D721Med (cell line): ENCODE data around the gene RETREG3.
A peak's percentile ranks its signal among the peaks of the same experiment; 100 is the strongest.

Source experiments
- DNase-seq: peaks from one replicate; pipeline ENCODE4 v3.0.0; 2011; ENCODE audit warnings: low spot score; ENCODE audit not compliant: insufficient read length
- FAIRE-seq: peaks from 2 replicates; lab custom pipeline; 2011; peaks lifted over from hg19 to GRCh38; lab: Jason Lieb, UNC
- CTCF ChIP-seq: IDR thresholded peaks from 2 replicates; pipeline ENCODE4 v1.5.1; 2012; ENCODE audit warnings: mild to moderate bottlenecking, control low read depth; ENCODE audit not compliant: insufficient read depth; ENCODE audit errors: missing control alignments

Gene RETREG3

GRCh38 chr17:42577532-42578281, 31.5 kb downstream of the RETREG3 start, which contains the start of gene PSMC3IP:
PSMC3IP (minus strand) TSS chr17:42577729; CDS start chr17:42577686, 43 bp downstream.
- no peak for FAIRE-seq
- DNase-seq, result peak; percentile 96
- peak; percentile 42 for TF ChIP-seq CTCF

GRCh38 chr17:42577140-42577531, 32.0 kb downstream of the RETREG3 start:
- DNase-seq (no peak), FAIRE-seq (no peak)
- TF ChIP-seq CTCF, result no peak

- no peak for DNase-seq
- no peak for FAIRE-seq
- TF ChIP-seq CTCF, result no peak
These were observed 34.7 kb downstream of the RETREG3 start for GRCh38 chr17:42574463-42574862.

GRCh38 chr17:42573095-42573494, 36.1 kb downstream of the RETREG3 start:
- FAIRE-seq, result no peak
- no peak for DNase-seq
- TF ChIP-seq CTCF, result no peak

DNA sequence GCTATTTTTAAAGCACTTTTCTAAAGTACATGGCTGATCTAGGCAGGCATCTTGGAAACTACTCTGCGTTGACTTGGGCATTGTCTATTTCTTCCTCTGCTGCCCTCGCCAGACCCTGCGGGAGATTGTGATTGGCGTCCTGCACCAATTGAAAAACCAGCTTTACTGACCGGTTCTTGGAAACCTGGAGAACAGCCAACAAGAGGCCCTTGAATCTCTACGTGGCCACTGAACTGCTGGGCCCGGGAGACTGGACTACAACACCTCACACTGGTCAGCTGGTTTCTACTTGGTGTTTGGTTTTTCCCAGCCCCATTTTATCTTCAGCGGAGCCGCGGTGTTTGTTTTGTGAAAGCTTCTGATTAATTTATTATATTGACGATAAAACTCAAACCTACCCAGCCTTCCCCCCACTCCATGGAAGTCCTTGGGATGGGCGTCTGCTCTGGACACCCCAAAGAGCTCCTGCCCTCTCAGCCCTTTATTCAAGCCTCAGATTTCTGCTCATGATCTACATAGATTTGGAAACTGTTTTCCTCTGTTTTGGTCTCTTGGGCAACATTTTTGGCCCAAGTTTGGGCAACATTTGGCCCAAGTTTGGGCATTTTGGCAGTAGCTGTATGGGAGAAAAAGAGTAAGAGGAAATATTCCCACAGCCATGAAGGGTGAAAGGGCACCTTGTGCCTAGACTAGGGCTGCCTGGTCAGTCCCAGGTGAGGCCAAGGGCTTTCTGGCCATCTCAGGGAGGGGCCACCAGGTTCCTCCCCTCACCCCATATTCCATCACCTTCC, 37.5 kb downstream of the RETREG3 start:
- DNase-seq (no peak), FAIRE-seq (no peak)
- TF ChIP-seq CTCF, result no peak

DNA sequence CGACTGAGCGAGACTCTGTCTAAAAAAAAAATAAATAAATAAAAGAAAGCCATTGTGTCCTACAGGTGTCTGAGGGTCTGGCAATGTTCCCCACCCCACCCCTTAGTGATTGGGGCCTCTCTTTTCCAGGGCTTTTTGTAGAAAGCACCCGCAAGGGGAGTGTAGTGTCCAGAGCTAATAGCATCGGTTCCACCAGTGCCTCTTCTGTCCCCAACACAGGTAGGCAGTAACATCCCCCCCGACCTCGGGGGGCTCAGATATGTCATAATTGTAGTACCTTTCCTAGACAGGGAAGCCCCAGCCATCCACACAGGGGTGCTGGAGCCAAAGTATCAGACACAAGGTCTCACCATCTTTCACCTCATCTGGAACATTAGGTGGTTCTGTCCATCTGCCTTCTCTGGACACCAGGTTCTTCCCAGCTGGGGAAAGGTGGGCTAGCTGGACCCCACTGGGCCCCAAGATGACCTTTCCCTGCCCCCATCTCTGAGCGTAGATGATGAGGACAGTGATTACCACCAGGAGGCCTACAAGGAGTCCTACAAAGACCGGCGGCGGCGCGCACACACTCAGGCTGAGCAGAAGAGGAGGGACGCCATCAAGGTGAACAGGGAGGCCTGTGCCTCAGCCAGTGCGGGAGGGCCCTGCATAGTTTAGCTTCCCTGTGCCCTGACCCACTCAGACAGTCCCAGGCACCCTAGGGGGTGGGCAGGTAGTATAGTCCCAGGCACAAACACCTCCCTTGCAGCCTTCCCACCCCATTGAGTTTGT, 40.6 kb downstream of the RETREG3 start:
- FAIRE-seq, result no peak
- TF ChIP-seq CTCF, result no peak
- no peak for DNase-seq
